Type B pancreatic cell (in vitro differentiated cells): ENCODE data around the gene LANCL2. TPM values are rescaled to one million over a fixed set of nuclear protein-coding genes. Genes with fewer than 3 reads are reported as not detected.

Source experiments
- DNase-seq: peaks from one replicate; pipeline ENCODE4 v3.0.0; 2021; ENCODE audit warnings: mixed read lengths; ENCODE audit not compliant: unreplicated experiment; ENCODE audit errors: extremely low spot score
- H3K27ac Mint-ChIP-seq: 2 replicates; pipeline ENCODE4 v1.8.0; 2021; ENCODE audit warnings: mild to moderate bottlenecking, mixed read lengths
- H3K27me3 Mint-ChIP-seq: 2 replicates; pipeline ENCODE4 v1.8.0; 2021; ENCODE audit warnings: mixed read lengths
- H3K36me3 Mint-ChIP-seq: 2 replicates; pipeline ENCODE4 v1.8.0; 2021; ENCODE audit warnings: mixed read lengths
- H3K4me1 Mint-ChIP-seq: one replicate; pipeline ENCODE4 v1.8.0; 2021; ENCODE audit warnings: mixed read lengths; ENCODE audit not compliant: unreplicated experiment
- H3K4me3 Mint-ChIP-seq: 2 replicates; pipeline ENCODE4 v1.8.0; 2021; ENCODE audit warnings: mild to moderate bottlenecking, mixed read lengths
- H3K9me3 Mint-ChIP-seq: 2 replicates; pipeline ENCODE4 v1.8.0; 2021; ENCODE audit warnings: mixed read lengths
- CTCF ChIP-seq: fragments of 200-600 bp; sonication (generic); conservative IDR thresholded peaks from 2 replicates; pipeline ENCODE4 v1.5.0; 2021; ENCODE audit warnings: antibody characterized with exemption, mild to moderate bottlenecking
- total RNA-seq: library from RNA; stranded (reverse); gene quantifications from 2 replicates; pipeline ENCODE4 v1.2.1, GENCODE V29; 2021; ENCODE audit warnings: low replicate concordance

LANCL2 gene
- total RNA-seq, 1 donor from 2014 or later = 14.2 TPM

GRCh38 chr7:55425141-55425752, 60.1 kb downstream of the LANCL2 start:
- DNase-seq = no peak
- TF ChIP-seq CTCF = no peak
- no peak overlapping the region for H3K27ac Mint-ChIP-seq
- H3K4me1 Mint-ChIP-seq = peaks cover 17% of the 10 kb centered on the region
- H3K4me3 Mint-ChIP-seq = no peak overlapping the region
- no peaks in the 10 kb centered on the region for H3K27me3 Mint-ChIP-seq
- H3K9me3 Mint-ChIP-seq = no peaks in the 10 kb centered on the region
- peaks cover 7% of the 10 kb centered on the region for H3K36me3 Mint-ChIP-seq

GRCh38 chr7:55426676-55427075, 61.5 kb downstream of the LANCL2 start:
- Mint-ChIP-seq H3K27me3 (no peaks in the 10 kb centered on the region), H3K4me3 (no peak overlapping the region), H3K4me1 (peaks cover 12% of the 10 kb centered on the region), H3K9me3 (no peaks in the 10 kb centered on the region), H3K27ac (no peak overlapping the region), H3K36me3 (peaks cover 7% of the 10 kb centered on the region)
- TF ChIP-seq CTCF = no peak
- DNase-seq = no peak

GRCh38 chr7:55427342-55427741, 62.2 kb downstream of the LANCL2 start:
- H3K27ac Mint-ChIP-seq = no peak overlapping the region
- no peaks in the 10 kb centered on the region for H3K27me3 Mint-ChIP-seq
- no peak overlapping the region for H3K4me3 Mint-ChIP-seq
- no peak for DNase-seq
- H3K36me3 Mint-ChIP-seq = peaks cover 7% of the 10 kb centered on the region
- no peaks in the 10 kb centered on the region for H3K9me3 Mint-ChIP-seq
- peaks cover 12% of the 10 kb centered on the region for H3K4me1 Mint-ChIP-seq
- TF ChIP-seq CTCF = no peak

- Mint-ChIP-seq H3K27ac (no peak overlapping the region), H3K27me3 (no peaks in the 10 kb centered on the region)
Observed at GRCh38 chr7:55427800-55428199, 62.7 kb downstream of the LANCL2 start.

GRCh38 chr7:55429835-55430499, 64.8 kb downstream of the LANCL2 start:
- no peaks in the 10 kb centered on the region for H3K9me3 Mint-ChIP-seq

More at GRCh38 chr7:55427800-55428199, 62.7 kb downstream of the LANCL2 start:
- Mint-ChIP-seq H3K4me1 (peaks cover 12% of the 10 kb centered on the region), H3K9me3 (no peaks in the 10 kb centered on the region), H3K36me3 (peaks cover 7% of the 10 kb centered on the region), H3K4me3 (no peak overlapping the region)
- TF ChIP-seq CTCF = no peak
- DNase-seq = no peak

More at GRCh38 chr7:55429835-55430499, 64.8 kb downstream of the LANCL2 start:
- H3K4me3 Mint-ChIP-seq = no peak overlapping the region
- no peak for TF ChIP-seq CTCF
- H3K36me3 Mint-ChIP-seq = peaks cover 7% of the 10 kb centered on the region
- no peaks in the 10 kb centered on the region for H3K27me3 Mint-ChIP-seq
- no peak for DNase-seq
- no peak overlapping the region for H3K27ac Mint-ChIP-seq
- H3K4me1 Mint-ChIP-seq = peaks cover 6% of the 10 kb centered on the region
